HG02981 (cell line): Measurements from ENCODE around the gene PPEF2.

Source experiments
- ATAC-seq: cut with Tn5 transposase; IDR thresholded peaks from one replicate; pipeline ENCODE4 v1.9.1; 2021; ENCODE audit warnings: mild to moderate bottlenecking, moderate library complexity; ENCODE audit not compliant: unreplicated experiment

The PPEF2 gene

GRCh38 chr4:75834095-75834771 is 68.0 kb downstream of the PPEF2 start:
- ATAC-seq = no peak

GRCh38 chr4:75831856-75832405 is 70.3 kb downstream of the PPEF2 start:
- ATAC-seq = no peak

GRCh38 chr4:75830906-75831305 is 71.3 kb downstream of the PPEF2 start:
- ATAC-seq = no peak

- ATAC-seq = no peak
Measured at GRCh38 chr4:75823812-75824211, 78.4 kb downstream of the PPEF2 start.

- ATAC-seq = no peak
Measured at GRCh38 chr4:75822416-75822815, 79.8 kb downstream of the PPEF2 start.

GRCh38 chr4:75821966-75822365 is 80.3 kb downstream of the PPEF2 start:
- no peak for ATAC-seq

GRCh38 chr4:75821216-75821615 is 81.0 kb downstream of the PPEF2 start:
- ATAC-seq = no peak

- ATAC-seq = no peak
Measured at GRCh38 chr4:75820676-75821075, 81.6 kb downstream of the PPEF2 start.

GRCh38 chr4:75820197-75820596 is 82.1 kb downstream of the PPEF2 start:
- ATAC-seq = no peak

- no peak for ATAC-seq
Measured at GRCh38 chr4:75819121-75819520, 83.1 kb downstream of the PPEF2 start.

- ATAC-seq = no peak
Measured at GRCh38 chr4:75817901-75818300, 84.4 kb downstream of the PPEF2 start.
